Measurements from ENCODE around the gene FHAD1.

FHAD1 gene

DNA sequence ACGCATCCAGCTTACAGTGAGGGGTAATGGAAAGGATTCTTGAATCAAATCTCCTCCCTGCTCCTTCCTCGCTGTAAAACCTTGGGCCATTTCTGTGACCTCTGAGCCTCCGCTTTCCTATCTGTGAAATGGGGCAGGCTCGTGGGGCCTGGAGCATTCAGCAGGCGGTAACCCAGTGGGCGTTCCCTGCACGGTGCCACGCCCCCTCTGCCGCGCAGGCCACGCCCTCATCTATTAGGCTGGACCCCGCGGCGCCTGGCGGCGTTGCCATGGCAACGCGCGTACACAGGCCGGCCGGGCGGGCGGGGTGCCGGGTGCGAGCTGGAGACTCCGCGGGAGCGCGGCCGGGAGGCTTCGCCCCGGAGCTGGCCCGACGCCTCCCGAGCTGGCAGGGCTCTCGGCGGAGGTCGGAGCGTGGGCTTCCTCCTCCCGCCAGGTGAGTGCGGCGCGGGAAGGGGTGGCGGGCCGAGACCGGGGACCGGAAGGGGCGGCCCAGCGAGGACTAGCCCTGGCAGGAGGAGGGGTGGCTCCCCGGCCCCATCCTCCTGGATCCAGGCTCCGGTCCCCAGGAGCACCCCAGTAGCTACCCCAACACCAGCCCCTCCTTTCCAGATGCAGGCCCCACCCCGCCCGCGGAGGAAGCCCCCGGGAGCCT, at the start of gene FHAD1:
TSS of gene FHAD1 (plus strand) at position 264 of the 655 bp plus-strand sequence. CDS start 4,562 bp downstream, outside the sequence.
- Mint-ChIP-seq H3K27ac (peak within 1 kb of the TSS; percentile 81), H3K4me1 (peaks cover 73% of the 10 kb centered on the region), H3K9me3 (peaks cover 15% of the 10 kb centered on the region), H3K27me3 (ENCODE audit: low read depth, poor library complexity) (peaks cover 51% of the 10 kb centered on the region), H3K4me3 (peak within 1 kb of the TSS; percentile 85), H3K36me3 (ENCODE audit: low read depth) (no peaks in the 10 kb centered on the region)
- peak; percentile 87 for DNase-seq
- no peak for TF ChIP-seq CTCF (IDR thresholded peaks at IDR 0.05)

GRCh38 chr1:15197591-15198447, 49.2 kb upstream of the FHAD1 start:
- DNase-seq, result no peak
- Mint-ChIP-seq H3K36me3 (ENCODE audit: low read depth) (no peaks in the 10 kb centered on the region), H3K4me3 (no peak overlapping the region), H3K9me3 (no peaks in the 10 kb centered on the region), H3K27ac (no peak overlapping the region), H3K27me3 (ENCODE audit: low read depth, poor library complexity) (peaks cover 11% of the 10 kb centered on the region), H3K4me1 (peaks cover 61% of the 10 kb centered on the region)
- TF ChIP-seq CTCF (IDR thresholded peaks at IDR 0.05), result no peak

DNA sequence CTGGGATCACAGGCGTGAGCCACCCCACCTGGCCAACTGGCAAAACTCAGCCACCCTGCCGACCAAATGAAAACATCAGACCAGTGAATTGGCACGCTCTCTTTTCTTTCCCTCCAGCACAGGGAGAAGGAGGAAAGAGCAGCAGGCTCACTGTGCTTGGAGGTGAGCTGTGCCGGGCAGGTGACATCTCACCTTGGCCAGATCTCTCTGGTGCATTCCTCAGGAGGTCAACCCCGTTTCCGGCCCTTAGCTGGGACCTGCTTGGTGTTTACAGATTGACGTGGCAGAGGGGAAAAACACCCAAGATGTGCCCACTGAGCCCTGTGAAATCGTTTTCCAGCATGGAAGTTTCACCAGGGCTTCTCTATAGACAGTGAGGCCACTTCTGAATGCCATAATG, 48.3 kb upstream of the FHAD1 start:
- H3K36me3 Mint-ChIP-seq (ENCODE audit: low read depth), result no peaks in the 10 kb centered on the region
- no peak overlapping the region for H3K27ac Mint-ChIP-seq
- no peak for DNase-seq
- TF ChIP-seq CTCF (IDR thresholded peaks at IDR 0.05), result no peak
- peaks cover 70% of the 10 kb centered on the region for H3K4me1 Mint-ChIP-seq
- no peak overlapping the region for H3K4me3 Mint-ChIP-seq
- no peaks in the 10 kb centered on the region for H3K9me3 Mint-ChIP-seq
- H3K27me3 Mint-ChIP-seq (ENCODE audit: low read depth, poor library complexity), result peaks cover 11% of the 10 kb centered on the region

DNA sequence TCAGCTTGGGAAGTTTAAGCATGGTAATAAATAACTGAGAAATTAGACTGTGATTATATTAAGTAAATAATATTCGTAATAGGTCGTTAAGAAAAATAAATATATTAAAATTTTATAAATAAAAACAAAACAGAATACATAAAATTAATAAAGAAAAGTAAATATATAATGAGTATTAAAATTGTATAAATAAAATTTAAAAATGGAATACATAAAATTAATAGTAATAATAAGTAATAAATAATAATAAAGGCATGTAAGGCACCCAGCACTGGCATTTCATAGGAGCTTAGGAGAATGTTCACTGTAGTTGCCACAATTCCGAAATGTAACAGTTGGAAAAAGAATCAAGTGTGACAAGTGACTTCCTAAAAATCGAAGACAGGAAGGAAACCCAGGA, 45.8 kb upstream of the FHAD1 start:
- Mint-ChIP-seq H3K27me3 (ENCODE audit: low read depth, poor library complexity) (peaks cover 13% of the 10 kb centered on the region), H3K27ac (peak overlapping the region; percentile 84), H3K4me3 (peak overlapping the region; percentile 42), H3K4me1 (peaks cover 82% of the 10 kb centered on the region), H3K36me3 (ENCODE audit: low read depth) (no peaks in the 10 kb centered on the region), H3K9me3 (no peaks in the 10 kb centered on the region)
- no peak for DNase-seq
- no peak for TF ChIP-seq CTCF (IDR thresholded peaks at IDR 0.05)

GRCh38 chr1:15201849-15202551, 45.0 kb upstream of the FHAD1 start:
- Mint-ChIP-seq H3K36me3 (ENCODE audit: low read depth) (no peaks in the 10 kb centered on the region), H3K9me3 (no peaks in the 10 kb centered on the region), H3K27ac (no peak overlapping the region), H3K27me3 (ENCODE audit: low read depth, poor library complexity) (peaks cover 13% of the 10 kb centered on the region), H3K4me1 (peaks cover 82% of the 10 kb centered on the region), H3K4me3 (no peak overlapping the region)
- no peak for DNase-seq
- TF ChIP-seq CTCF (IDR thresholded peaks at IDR 0.05), result no peak
